Measurements from ENCODE around the gene CDS1. TPM values are rescaled to one million over a fixed set of nuclear protein-coding genes. Genes with fewer than 3 reads are reported as not detected.

The CDS1 gene
- total RNA-seq, result 21.3 and 24.3 TPM in 2 replicates
- polyA plus RNA-seq, result 10.5 and 11.0 TPM in 2 replicates

DNA sequence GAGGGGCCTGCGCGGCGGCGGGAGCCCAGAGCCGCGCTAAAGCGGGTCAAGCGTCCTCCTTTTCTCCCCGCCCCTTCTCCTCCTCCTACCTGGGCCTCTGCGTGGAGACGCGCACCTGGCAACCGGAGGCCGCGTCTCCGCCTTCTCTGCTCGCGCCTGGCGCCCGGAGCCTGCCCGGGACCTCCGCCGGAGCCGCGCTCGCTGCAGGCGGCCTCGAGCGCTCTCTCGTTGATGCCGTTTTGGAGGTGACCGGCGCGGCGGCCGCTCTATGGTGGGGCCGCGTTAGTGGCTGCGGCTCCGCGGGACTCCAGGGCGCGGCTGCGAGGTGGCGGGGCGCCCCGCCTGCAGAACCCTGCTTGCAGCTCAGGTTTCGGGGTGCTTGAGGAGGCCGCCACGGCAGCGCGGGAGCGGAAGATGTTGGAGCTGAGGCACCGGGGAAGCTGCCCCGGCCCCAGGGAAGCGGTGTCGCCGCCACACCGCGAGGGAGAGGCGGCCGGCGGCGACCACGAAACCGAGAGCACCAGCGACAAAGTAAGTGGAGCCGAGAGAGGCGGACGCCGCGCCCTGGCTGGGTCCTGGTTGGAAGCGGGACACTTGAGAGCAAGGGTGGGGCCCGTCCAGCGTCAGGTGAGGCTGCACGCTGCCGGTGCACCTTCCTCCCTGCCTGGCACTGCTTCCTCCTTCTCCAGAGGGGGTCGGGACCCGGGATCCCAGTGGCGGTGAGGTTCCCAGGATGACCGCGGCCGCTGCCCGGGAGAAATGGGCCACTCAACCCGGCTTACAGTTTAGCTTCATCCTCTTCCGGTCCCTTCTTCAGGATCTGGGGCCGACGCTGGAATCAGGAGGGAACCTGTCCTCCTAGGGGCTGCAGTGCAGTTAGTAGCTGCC is at the start of gene CDS1:
Gene CDS1 (plus strand): TSS at position 140 of the 888 bp plus-strand sequence. CDS start 275 bp downstream, at position 415.
- peak; percentile 71 for DNase-seq (ENCODE audit: low spot score)
- Histone ChIP-seq H4K20me1 (ENCODE audit: insufficient read depth, poor library complexity, severe bottlenecking) (no peaks in the 10 kb centered on the region), H3K4me2 (peak within 1 kb of the TSS; percentile 80), H2AFZ (peak within 1 kb of the TSS; percentile 72), H3K36me3 (replicated peaks; ENCODE audit: insufficient read depth, low read depth) (no peaks in the 10 kb centered on the region), H3K27me3 (no peaks in the 10 kb centered on the region), H3K4me1 (ENCODE audit: insufficient read depth) (peaks cover 5% of the 10 kb centered on the region), H3K27ac (peak within 1 kb of the TSS; percentile 95), H3K9me3 (ENCODE audit: low read depth) (no peaks in the 10 kb centered on the region), H3K4me3 (peak within 1 kb of the TSS; percentile 80), H3K79me2 (peaks cover 39% of the 10 kb centered on the region), H3K9me2 (replicated peaks; ENCODE audit: insufficient read depth) (no peaks in the 10 kb centered on the region)
- TF ChIP-seq EZH2phosphoT487 (IDR thresholded peaks at IDR 0.05; ENCODE audit: low read depth, severe bottlenecking, unreplicated experiment) (no peak), EZH2 (IDR thresholded peaks at IDR 0.05; ENCODE audit: borderline replicate concordance) (no peak), CTCF (IDR thresholded peaks at IDR 0.05; ENCODE audit: poor library complexity) (no peak)
- WGBS (ENCODE audit: low lambda C conversion rate, missing lambda C conversion rate), result under 1% methylated on average over 73 of the region's 88 CpGs

DNA sequence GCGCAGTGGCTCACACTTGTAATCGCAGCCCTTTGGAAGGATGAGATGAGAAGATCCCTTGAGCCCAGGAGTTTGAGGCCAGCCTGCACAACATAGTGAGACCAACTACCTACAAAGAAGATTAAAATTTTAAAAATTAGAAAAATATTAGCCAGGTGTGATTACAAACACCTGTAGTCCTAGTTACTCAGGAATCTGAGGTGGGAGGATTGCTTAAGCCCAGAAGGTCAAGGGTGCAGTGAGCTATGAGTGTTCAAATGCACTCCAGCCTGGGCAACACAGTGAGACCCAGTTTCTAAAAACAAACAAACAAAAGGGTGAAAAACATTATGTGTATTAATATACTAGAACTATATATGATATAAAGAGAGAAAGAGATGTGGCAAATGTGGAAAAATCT is 47.0 kb upstream of the CDS1 start:
- 94% methylated on average over 2 of the region's 2 CpGs for WGBS (ENCODE audit: low lambda C conversion rate, missing lambda C conversion rate)
- no peak overlapping the region for H2AFZ ChIP-seq

GRCh38 chr4:84545093-84545492 is 37.8 kb upstream of the CDS1 start:
- DNase-seq (ENCODE audit: low spot score), result no peak
- Histone ChIP-seq H3K4me2 (no peak overlapping the region), H3K79me2 (no peaks in the 10 kb centered on the region), H3K36me3 (replicated peaks; ENCODE audit: insufficient read depth, low read depth) (no peaks in the 10 kb centered on the region), H3K4me1 (ENCODE audit: insufficient read depth) (no peaks in the 10 kb centered on the region), H3K4me3 (no peak overlapping the region), H3K9me2 (replicated peaks; ENCODE audit: insufficient read depth) (no peaks in the 10 kb centered on the region), H3K27ac (no peak overlapping the region), H3K9me3 (ENCODE audit: low read depth) (no peaks in the 10 kb centered on the region), H4K20me1 (ENCODE audit: insufficient read depth, poor library complexity, severe bottlenecking) (no peaks in the 10 kb centered on the region), H2AFZ (no peak overlapping the region), H3K27me3 (no peaks in the 10 kb centered on the region)
- WGBS (ENCODE audit: low lambda C conversion rate, missing lambda C conversion rate), result 67% methylated on average over 5 of the region's 5 CpGs
- no peak for TF ChIP-seq CTCF (IDR thresholded peaks at IDR 0.05; ENCODE audit: poor library complexity)
- no peak for TF ChIP-seq EZH2phosphoT487 (IDR thresholded peaks at IDR 0.05; ENCODE audit: low read depth, severe bottlenecking, unreplicated experiment)
- no peak for TF ChIP-seq EZH2 (IDR thresholded peaks at IDR 0.05; ENCODE audit: borderline replicate concordance)

More for the DNA sequence above, 47.0 kb upstream of the CDS1 start:
- H3K27ac ChIP-seq, result no peak overlapping the region
- H3K79me2 ChIP-seq, result no peaks in the 10 kb centered on the region
- no peak for TF ChIP-seq EZH2phosphoT487 (IDR thresholded peaks at IDR 0.05; ENCODE audit: low read depth, severe bottlenecking, unreplicated experiment)
- TF ChIP-seq EZH2 (IDR thresholded peaks at IDR 0.05; ENCODE audit: borderline replicate concordance), result no peak
- TF ChIP-seq CTCF (IDR thresholded peaks at IDR 0.05; ENCODE audit: poor library complexity), result no peak
- H3K4me3 ChIP-seq, result no peak overlapping the region
- H3K4me1 ChIP-seq (ENCODE audit: insufficient read depth), result no peaks in the 10 kb centered on the region
- H3K27me3 ChIP-seq, result no peaks in the 10 kb centered on the region
- no peaks in the 10 kb centered on the region for H3K9me2 ChIP-seq (replicated peaks; ENCODE audit: insufficient read depth)
- no peaks in the 10 kb centered on the region for H4K20me1 ChIP-seq (ENCODE audit: insufficient read depth, poor library complexity, severe bottlenecking)
- H3K36me3 ChIP-seq (replicated peaks; ENCODE audit: insufficient read depth, low read depth), result no peaks in the 10 kb centered on the region
- H3K9me3 ChIP-seq (ENCODE audit: low read depth), result no peaks in the 10 kb centered on the region
- no peak for DNase-seq (ENCODE audit: low spot score)
- no peak overlapping the region for H3K4me2 ChIP-seq
